Mononuclear cell (primary cell): Measurements from ENCODE around the gene SLC43A2. TPM values are rescaled to one million over a fixed set of nuclear protein-coding genes. Genes with fewer than 3 reads are reported as not detected.

ENCODE experiments used
- H3K27me3 ChIP-seq: 2 replicates; pipeline ENCODE4 v1.6.0; 2011; ENCODE audit warnings: low read length, control low read depth; ENCODE audit not compliant: insufficient read depth
- H3K4me1 ChIP-seq: 2 replicates; pipeline ENCODE4 v1.5.1; 2011; ENCODE audit warnings: mild to moderate bottlenecking, low read length, control low read depth; ENCODE audit not compliant: insufficient read depth
- H3K4me3 ChIP-seq: 2 replicates; pipeline ENCODE4 v1.5.1; 2011; ENCODE audit warnings: mild to moderate bottlenecking, low read length, moderate library complexity
- H3K9me3 ChIP-seq: 2 replicates; pipeline ENCODE4 v1.5.1; 2011; ENCODE audit warnings: low read depth, mild to moderate bottlenecking, control low read depth, low read length
- total RNA-seq: library from RNA; depleted of rRNA; stranded (reverse); fragments of >200 nt; gene quantifications from one replicate; pipeline ENCODE4 v1.2.3, GENCODE V29; 2012

Gene SLC43A2
- total RNA-seq, 1 donor, result 88.4 TPM

- peaks cover 72% of the 10 kb centered on the region for H3K4me1 ChIP-seq
These were observed 37.1 kb downstream of the SLC43A2 start for GRCh38 chr17:1591474-1592090.

DNA sequence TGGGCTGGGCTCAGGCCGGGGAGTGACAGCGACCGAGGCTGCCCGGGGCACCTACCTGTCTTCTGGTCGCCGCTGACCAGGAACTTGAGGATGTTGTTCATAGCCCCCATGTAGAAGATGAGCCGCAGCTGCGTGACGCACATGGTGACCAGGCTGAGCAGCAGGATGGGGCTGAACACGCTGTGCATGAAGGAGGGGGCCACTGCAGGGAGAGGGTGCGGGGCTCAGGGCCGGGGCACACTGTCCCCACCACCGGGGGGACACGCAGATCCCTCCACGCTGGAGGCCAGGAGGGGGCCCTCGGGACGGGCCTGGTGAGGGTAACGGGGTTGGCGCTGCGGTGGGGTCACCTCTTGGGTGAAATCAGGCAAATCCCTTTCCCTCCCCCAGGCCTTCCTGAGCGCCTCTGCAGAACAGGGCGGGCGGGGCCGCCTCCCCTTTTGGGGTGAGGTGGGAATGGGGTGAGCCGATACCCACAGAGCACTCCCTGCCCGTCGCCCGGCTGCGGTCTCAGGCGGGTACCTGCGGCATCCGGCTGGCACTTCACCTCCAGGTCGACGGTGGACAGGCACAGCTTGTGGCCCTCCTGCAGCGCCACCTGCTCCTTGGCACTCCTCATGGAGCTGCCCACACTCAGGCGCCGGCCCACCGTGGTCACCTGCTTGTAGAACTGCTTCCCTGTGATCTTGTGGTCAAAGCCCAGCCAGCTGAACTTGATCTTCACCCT lies 37.7 kb downstream of the SLC43A2 start:
- peaks cover 76% of the 10 kb centered on the region for H3K4me1 ChIP-seq
- no peaks in the 10 kb centered on the region for H3K9me3 ChIP-seq
- H3K27me3 ChIP-seq, result no peaks in the 10 kb centered on the region
- no peak overlapping the region for H3K4me3 ChIP-seq

More at GRCh38 chr17:1591474-1592090, 37.1 kb downstream of the SLC43A2 start:
- Histone ChIP-seq H3K9me3 (no peaks in the 10 kb centered on the region), H3K4me3 (no peak overlapping the region), H3K27me3 (no peaks in the 10 kb centered on the region)

GRCh38 chr17:1590029-1590746 lies 38.4 kb downstream of the SLC43A2 start:
- Histone ChIP-seq H3K4me3 (no peak overlapping the region), H3K9me3 (no peaks in the 10 kb centered on the region), H3K27me3 (no peaks in the 10 kb centered on the region), H3K4me1 (peaks cover 76% of the 10 kb centered on the region)

- Histone ChIP-seq H3K4me3 (no peak overlapping the region), H3K9me3 (no peaks in the 10 kb centered on the region), H3K27me3 (no peaks in the 10 kb centered on the region), H3K4me1 (peaks cover 73% of the 10 kb centered on the region)
These were observed 39.6 kb downstream of the SLC43A2 start for GRCh38 chr17:1588821-1589585.

DNA sequence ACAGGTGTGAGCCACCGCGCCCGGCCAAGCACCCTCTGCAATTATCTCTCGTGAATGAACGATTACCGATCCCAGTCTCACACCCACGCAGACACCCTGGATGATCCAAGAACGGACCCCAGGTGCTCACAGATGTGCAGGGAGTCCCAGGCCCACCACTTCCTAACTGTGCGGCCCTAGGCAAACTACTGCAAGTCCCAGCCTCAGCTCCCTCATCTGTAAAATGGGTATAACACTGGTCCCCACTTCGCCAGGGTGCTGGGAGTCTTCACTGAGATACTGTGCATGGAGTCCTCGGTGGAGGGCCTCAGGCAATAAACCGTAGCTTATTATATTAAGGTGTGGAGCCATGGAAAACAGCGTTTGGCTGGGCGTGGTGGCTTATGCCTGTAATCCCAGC lies 44.5 kb downstream of the SLC43A2 start:
- no peak overlapping the region for H3K4me3 ChIP-seq
- no peaks in the 10 kb centered on the region for H3K9me3 ChIP-seq
- peaks cover 46% of the 10 kb centered on the region for H3K4me1 ChIP-seq
- no peaks in the 10 kb centered on the region for H3K27me3 ChIP-seq

DNA sequence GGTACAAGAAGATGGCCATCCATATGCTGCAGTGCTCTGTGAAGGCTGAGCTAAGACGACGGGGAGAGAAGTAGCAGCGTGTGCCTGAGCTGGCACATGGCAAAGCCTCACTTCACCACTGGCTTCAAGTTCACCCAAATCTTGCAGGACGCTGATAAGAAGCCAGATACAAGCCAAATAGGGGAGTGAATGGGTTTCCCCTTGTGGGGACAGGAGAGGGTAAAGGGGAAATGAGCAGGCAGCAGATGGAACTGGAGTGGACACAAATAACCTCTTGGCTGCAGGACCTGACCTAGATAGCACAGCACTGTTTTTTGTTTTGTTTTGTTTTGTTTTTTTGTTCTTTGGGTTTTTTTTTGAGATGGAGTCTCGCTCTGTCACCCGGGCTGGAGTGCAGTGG lies 45.1 kb downstream of the SLC43A2 start:
- peaks cover 41% of the 10 kb centered on the region for H3K4me1 ChIP-seq
- no peak overlapping the region for H3K4me3 ChIP-seq
- no peaks in the 10 kb centered on the region for H3K9me3 ChIP-seq
- H3K27me3 ChIP-seq, result no peaks in the 10 kb centered on the region

DNA sequence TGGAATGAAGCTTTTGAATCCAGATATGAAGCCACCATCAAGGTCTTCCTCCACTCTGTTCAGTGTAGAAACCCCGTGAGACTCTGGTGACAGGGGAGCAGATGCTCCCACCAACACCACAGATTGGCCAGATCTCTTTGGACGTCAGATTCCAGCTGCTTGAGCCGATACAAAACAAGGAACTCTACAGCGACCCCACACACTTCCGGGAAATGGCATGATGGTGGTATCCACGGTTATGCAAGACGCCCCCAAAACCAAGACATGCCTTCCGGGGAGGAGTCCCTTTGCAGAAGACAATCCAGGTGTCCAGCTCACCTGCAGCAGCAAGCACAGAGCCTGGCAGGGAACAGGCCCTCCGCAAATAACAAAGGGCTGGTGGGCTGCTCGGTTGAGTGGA lies 46.3 kb downstream of the SLC43A2 start:
- H3K9me3 ChIP-seq, result no peaks in the 10 kb centered on the region
- H3K4me1 ChIP-seq, result peaks cover 41% of the 10 kb centered on the region
- no peak overlapping the region for H3K4me3 ChIP-seq
- no peaks in the 10 kb centered on the region for H3K27me3 ChIP-seq

DNA sequence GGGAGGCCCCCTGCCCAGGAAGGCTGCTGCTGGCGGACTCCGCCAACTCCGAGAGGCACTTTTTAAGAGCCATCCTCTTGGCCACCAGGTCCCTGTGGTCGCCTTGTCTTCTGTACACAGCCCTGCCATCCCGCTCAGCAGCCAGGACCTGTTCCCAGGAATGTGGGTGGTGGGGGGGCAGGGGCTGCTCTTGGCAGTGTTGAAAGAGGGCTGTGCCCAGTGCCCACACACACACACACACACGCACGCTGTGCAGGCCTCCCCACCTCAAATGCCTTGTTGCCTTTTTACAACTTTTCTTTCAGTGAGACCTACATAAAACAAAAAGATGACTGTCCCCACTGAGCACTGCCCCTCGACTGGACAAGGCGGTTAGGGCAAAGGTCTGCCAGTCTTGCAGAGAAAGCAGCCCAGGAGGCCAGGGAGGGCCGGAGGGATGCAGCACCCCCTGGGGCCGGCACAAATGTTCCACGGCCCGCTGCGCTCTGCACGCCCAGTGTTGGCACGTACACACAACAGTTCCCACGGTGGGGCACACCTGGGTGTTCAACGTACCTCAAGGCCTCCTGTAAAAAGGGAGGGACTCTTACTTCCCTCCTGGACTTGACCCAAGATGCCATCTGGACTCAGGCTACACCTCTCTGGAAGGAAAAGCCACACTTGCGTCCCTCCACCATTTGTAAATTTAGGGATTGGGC lies 47.5 kb downstream of the SLC43A2 start:
- Histone ChIP-seq H3K27me3 (no peaks in the 10 kb centered on the region), H3K9me3 (no peaks in the 10 kb centered on the region), H3K4me1 (peaks cover 42% of the 10 kb centered on the region), H3K4me3 (no peak overlapping the region)

GRCh38 chr17:1578029-1578428 lies 50.6 kb downstream of the SLC43A2 start:
- Histone ChIP-seq H3K4me3 (no peak overlapping the region), H3K4me1 (peaks cover 70% of the 10 kb centered on the region), H3K27me3 (no peaks in the 10 kb centered on the region), H3K9me3 (no peaks in the 10 kb centered on the region)

DNA sequence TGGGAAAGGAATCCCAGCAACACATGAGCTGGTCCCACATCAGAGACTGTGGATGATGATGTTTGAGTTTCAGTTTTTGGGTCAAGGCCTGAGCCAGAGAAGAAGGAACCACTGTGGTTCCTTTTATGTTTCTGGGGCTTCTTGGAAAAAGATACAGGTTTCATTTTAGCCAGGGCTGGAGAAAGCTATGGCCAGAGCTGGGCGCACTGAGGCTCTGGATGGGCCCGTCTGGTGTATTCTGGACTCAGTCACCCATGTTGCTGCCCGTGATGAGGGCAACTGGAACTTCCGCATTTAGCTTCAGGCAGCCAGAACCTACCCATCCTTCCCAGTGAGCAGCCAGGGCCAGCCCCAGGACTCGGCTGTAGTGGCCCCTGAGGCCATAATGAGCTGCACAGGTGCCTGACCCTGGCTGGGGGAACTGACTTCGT lies 51.0 kb downstream of the SLC43A2 start:
- Histone ChIP-seq H3K4me3 (no peak overlapping the region), H3K9me3 (no peaks in the 10 kb centered on the region), H3K27me3 (no peaks in the 10 kb centered on the region), H3K4me1 (peaks cover 73% of the 10 kb centered on the region)

- Histone ChIP-seq H3K4me1 (peaks cover 73% of the 10 kb centered on the region), H3K4me3 (no peak overlapping the region), H3K27me3 (no peaks in the 10 kb centered on the region), H3K9me3 (no peaks in the 10 kb centered on the region)
These were observed 51.5 kb downstream of the SLC43A2 start for GRCh38 chr17:1577182-1577581.

DNA sequence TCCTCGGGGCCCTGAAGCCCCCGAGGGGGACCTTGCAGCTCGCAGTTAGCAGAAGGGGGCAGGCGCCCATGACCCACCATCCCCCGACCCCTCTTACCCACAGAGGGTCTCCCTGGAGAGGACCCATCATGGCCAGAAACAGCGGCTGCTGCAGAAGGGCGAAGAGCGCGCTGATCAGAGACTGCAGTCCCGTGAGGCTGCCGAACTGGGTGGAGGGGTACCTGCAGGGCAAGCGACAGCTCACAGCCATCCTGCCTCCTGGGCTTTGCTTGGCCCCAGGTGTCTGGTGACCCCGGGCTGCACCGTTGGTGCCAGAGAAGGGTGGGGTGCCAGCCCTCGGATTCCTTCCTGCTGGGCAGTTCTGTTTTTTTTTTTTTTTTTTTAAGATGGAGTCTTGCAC lies 52.1 kb downstream of the SLC43A2 start:
- no peaks in the 10 kb centered on the region for H3K9me3 ChIP-seq
- no peak overlapping the region for H3K4me3 ChIP-seq
- peaks cover 66% of the 10 kb centered on the region for H3K4me1 ChIP-seq
- no peaks in the 10 kb centered on the region for H3K27me3 ChIP-seq

DNA sequence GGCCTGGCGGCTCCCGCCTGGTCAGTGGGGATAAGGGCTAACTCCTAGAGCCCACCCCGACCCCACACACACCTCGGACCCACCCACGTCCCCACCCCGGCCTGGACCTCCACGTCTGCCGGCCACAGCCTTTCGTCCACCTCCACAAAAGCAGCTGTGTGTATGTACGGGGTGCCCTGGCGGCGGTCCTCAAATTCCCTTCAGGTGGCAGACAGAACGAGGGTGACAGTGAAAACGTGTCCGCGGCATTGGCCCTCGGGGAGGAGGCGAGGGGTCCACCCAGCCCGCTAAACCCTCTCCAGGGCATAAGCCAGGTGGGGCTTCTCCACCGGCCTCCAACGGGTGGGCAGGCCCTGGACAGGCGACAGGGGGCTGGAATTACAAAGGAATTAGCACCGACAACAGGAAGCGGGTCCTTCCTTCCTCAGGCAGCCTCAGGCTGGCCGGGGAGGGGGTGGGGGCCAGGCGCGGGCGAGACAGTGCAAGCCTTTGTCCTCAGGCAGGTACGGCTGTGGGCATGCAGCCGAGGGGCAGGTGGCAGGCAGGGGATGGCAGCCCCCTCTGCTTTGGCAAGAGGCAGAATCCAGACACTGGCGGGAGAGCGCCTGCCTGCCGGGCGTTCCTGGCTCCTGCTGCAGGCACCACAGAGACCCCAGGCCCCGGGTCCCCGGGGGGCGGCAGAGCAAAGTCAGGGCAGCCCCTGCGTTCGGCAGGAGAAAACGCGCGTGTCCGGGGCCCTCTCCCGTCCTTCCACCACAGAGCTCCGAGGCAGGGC lies 53.8 kb downstream of the SLC43A2 start:
- Histone ChIP-seq H3K4me3 (no peak overlapping the region), H3K27me3 (no peaks in the 10 kb centered on the region), H3K9me3 (no peaks in the 10 kb centered on the region), H3K4me1 (peaks cover 62% of the 10 kb centered on the region)
